ENCODE measurements around the gene SUPT6H.
"Not testable (repeated sequence)": the region's sequence is repeated elsewhere in the genome, so short reads cannot be mapped to it uniquely, and the experiment has no call there.

Gene SUPT6H

DNA sequence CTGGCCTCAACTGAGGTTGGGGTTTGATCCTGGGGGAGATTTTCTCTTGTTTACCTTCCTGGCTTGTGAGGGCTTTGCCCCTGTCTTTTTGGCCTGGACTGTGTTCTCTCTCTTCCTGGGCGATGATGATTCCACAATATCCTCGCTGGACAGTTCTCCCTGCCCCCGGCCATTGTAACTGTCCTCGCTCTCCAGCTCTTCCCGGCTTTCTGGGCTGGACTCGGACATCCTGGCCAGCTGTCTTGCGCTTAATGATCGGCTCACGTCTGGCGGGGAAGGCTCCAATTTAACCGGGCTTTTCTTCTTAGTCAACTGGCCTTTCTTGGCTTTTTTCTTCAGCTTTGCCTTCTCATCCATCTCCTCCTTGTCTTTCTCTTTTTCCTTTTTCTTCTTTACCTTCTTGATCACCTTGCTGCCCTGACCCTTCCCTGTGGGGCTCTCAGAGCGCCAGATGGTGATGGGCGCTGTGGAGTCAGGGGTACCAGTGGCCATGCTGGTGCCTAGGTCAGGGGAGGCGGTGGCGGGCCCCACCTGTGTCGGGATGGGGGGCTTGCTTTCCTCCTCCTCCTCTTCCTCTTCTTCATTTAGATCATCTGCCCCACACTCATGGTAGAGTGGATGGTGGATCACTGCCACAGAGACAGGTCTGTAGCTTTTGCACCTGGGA lies 41.7 kb downstream of the SUPT6H start:
- no peak for DNase-seq

DNA sequence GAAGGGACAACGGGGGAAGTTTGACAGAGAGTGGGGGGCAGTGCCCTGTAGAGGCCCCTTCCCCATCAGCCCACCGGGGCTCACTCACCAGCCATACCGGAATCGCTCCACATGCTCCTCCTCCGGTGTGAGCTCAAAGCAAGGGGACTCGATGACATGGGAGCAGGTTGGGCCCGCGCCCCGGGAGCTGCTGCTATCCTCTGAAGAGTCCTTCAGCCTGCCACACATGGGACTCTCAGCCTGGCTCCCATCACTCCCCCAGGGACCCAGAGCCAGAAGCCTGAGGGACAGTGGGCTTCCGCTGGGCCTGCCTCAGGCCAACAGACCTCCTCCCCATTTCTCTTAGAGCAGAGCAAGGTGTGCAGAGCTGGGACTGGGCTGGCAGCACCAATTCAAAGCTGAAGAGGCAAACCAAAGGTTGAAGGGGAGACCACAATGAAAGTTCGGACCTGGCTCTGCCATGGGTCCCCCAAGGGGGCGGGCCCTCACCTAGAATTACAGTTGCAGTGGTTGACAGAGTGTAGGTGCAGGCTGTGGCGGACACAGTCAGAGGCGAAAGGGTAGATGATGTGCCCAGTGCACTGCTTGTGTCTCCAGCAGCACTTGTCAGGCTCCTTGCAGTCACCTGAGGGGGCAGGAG lies 42.3 kb downstream of the SUPT6H start:
- DNase-seq: no peak

DNA sequence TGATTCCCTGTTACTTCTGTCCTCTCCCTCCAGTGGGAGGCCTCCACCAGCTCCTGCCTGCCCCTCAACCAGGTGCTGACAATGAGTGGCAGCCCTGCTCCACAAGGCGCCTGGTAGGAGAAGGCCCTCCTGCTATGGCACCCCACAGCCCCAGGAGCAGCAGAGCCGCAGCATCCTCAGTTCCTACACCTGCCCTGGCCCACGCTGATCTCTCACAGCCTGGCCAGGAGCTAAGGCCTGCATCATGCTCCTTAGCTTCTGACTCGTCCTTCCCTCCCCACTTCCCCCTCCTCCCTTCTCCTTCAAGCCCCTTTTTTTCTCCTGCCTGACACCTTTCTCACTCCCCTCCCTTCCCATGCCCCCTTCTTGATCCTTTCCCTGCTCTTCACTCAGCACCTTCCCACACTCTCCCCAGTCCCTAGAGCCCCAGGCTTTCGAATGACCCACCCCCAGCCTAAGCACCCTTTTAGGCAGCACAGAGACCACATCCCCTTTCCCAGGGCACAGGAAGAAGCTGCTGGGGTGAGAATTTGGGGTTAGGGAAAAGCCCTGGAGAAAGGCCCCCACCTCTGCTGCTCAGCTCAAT lies 43.2 kb downstream of the SUPT6H start:
- DNase-seq: no peak

DNA sequence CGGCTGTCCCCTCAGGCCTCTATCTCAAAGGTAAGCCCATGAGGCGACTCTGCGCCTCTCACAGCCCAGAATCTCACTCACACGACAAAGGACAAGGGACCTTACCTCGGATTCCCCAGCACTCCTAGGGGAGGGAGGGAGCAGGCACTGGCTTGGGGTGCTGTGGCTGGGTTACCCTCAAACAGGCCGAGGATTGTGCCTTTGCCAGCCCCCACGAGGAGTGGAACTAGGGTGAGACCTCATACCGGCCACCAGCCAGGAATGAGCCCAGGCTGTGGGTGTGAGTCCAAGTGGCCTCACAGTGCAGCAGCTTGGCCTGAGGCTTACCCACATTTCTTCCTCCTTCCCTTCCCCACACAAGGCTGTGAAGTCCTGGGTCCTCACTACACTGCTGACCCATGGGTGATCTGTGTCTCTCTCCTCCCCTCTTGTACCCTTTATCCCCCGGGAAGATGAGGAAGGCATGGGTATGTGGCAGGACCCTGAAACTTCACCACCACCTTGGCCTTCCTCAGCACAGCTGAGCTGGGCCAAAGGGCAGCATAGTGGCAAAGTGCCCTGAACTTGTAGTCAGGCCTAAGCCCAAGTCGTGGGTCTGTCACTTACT lies 43.8 kb downstream of the SUPT6H start:
- no peak for DNase-seq

DNA sequence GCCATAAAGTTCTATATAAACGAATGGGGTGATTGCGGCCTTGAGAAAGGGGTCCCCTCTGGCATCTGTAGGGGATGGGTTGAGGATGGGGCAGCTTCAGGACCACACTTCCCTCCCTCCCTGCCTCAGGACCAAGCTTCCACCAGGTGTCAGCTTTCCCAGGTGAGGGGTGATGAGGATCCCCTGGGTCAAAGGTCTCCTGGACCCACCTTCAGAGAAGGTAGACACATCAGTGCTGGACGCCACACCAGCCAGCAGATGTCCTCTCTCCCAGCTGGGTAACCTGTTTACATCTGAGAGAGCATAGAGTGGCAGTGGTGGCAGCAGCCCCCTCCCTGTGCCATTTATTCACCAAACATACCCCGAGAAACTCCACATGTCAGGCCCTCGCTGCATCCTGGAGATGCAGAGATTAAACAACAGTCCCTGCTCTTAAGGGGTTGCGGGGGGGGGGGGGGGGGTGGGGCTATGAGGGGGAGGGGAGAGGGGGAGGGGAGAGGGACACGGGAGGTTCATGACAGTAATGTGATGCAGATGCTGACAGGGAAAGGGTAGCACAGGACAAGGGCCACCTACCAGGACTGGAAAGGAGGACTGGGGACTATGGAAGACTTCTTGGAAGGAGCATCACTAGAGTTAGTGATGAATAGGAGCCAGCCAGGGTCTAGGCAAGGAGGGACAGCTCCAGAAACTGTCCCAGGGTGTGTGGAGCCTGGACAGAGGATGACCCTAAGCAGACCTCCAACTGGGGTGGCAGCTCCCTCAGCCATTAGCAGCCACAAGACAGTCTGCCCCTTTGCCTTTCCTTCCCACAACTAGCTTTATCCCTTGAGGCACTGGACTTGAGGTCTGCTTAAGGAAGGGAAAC lies 44.7 kb downstream of the SUPT6H start:
- DNase-seq: no peak

DNA sequence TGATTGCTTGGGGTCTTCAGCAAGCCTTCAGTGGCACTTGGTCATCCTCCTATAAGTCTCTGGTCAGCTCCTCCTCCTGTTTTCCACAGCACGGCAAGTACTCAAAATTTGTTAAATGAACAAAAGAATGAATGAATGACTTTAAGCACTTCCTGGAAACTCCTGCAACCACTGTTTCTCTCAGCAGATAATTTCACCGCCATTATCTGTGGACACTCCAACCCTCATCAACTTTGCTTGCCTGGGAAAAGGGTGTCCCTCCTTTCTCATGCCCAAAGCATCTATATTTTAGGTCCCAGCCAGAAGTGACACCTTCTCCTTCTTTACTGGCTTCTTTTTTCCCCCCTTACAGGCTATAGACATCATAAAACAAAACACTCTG lies 45.3 kb downstream of the SUPT6H start:
- no peak for DNase-seq

DNA sequence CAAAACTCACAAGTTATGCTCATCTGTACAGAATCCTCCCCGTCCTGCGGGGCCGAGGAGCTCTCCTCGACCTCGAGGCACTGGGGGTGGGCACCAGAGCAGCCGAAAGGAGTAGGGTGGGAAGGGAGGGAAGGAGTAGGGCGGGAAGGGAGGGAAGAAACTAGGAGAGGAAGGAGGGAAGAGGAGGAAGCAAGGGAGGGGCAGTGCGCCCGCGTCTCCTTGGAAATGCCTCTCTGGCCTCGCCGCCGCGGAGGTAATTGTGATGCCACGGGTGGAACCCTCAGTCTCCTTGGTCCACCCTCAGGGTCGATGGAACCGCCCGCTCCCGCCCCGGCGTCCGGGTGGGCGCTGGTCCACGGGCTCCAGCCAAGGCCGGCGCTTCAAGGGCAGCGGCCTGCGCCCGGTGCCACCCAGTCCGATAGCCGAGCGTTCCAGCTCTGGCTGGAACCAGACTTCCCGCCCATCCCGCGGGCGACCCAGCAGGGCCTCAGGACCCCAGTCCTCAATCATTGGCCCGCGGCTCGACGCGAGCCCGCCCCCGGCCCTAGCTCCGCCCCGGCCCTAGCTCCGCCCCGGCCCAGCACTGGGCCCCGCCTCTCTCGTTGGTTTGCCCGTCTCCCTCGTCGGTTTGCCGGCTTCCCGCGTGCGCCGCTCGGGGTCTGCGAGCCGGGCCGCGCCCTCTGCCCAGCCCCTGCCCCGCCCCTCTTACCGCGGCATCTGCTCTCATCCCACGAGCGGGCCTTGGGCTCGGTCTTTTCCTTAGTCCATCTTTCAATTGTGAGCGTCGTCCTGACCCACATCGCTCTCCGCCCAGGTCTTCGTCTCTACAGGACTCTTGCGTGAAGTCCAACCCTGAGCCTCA lies 49.1 kb downstream of the SUPT6H start:
- peak; percentile 89 to 93 for DNase-seq

DNA sequence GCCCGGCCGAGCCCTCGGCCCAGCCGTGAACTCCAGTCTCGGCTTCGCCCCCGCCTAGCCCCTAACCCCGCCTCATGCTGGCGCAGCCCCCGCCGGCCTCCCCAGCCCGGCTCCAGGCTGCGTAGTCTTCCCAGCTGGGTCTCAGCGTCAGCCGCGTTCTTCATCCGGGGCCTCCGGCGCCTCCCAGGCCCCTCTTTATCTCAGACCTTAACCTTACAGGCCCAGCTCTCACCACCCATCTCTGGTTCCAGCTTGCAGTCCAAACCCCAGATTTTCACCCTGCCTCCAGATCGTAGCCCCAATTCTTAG lies 49.7 kb downstream of the SUPT6H start, which contains the start of gene PROCA1:
PROCA1 (minus strand) TSS at position 166 of the 309 bp plus-strand sequence. CDS start 228 bp downstream, outside the sequence.
- DNase-seq: peak in 1 of 2 donors; percentile 38

DNA sequence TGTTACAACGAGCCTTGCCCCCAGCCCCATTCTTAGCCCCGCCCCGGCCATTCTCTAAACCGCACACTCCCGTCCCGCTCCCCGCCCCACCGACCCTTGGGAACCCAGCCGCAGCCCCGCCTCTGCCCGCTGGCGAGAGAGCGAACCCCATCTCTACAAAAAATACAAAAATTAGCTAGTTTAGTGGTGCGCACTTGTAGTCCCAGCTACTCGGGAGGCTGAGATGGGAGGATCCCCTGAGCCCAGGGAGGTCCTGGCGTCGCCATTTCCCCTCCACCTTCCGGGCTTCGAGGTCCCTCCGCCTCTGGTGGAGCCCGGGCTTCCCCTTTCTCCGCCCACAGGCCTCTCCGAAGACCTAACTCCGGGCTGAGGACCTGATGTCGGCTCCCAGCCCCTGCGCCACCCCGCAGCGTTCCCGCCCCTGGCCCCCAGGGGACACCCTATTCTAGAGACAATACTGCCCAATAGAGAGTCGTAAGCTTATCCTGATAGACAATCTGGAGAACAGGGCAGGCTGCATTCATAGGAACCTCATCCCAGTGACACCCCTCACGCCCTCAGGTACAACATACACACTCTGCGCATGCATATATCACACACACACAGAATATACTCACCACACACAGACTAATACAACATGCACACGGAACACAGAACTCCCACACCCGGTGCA lies 50.2 kb downstream of the SUPT6H start:
- peak; percentile 76 to 77 for DNase-seq

DNA sequence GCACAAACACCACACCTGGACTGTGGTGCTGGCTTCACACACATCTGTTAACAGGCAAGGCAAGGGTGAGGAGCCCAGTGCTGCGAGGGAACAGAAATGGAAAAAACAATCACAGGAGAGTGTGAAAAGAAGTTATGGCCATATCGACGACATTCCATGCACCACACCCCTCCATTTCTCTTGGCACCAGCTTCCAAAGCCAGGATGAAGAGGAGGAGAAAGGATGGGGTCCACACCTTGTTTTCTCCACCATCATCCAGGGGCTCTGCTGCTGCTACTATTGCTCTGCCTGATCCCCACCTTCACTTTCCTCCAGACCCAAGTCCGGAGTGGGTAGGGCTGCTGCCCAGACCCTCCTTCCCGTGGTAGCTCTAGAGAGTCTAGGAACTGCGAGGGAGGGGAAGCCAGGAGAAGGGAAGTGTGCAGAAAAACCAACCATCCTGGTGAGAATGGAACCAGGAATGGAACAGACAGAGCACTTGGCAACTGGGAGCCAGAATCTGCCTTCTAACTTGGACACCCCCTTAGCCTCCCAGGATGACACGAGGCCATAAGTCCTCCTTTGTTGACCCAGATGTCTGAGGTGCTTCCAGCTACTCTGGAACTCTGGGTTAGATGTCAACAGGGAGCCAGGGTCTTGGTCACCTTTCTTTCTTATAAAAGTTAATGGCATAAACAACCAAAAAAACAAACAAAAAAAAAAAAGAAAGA lies 50.9 kb downstream of the SUPT6H start:
- no peak for DNase-seq

DNA sequence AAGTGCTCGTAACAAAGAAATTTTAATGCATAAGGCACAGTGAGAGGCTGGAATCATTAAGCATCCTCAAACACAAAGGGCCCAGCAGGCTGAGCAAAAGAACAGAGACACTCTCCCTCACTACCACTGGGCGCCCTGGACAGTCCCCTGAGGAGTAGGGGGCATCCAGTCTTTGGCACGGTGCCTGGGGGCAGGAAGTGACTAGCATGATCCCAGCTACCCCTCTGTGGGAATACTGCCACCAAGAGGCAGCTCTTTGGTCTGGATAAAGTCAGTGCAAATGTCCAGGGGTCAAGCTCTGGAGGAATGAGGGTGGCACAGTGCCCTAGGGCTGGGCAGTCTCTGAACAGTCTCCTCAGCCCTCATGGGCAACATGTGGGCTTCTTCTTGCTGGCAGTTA lies 52.3 kb downstream of the SUPT6H start:
- DNase-seq: no peak

DNA sequence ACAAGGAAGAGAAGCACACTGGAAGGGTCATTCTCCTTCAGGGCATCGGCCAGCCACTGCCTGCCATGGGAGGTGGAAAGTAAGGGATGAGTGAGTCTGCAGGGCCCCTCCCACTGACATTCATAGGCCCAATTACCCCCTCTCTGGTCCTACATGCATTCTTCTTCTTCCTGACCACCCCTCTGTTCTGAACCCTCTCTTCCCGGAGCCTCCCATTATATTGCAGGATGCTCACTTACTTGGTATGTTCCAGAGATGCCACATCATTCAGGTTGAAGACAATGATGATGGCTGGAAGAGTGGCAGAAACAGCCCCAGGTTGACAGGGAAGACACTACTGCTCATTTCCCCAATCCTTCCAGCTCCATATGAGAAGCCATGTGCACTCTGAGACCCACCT lies 53.2 kb downstream of the SUPT6H start:
- DNase-seq: no peak

DNA sequence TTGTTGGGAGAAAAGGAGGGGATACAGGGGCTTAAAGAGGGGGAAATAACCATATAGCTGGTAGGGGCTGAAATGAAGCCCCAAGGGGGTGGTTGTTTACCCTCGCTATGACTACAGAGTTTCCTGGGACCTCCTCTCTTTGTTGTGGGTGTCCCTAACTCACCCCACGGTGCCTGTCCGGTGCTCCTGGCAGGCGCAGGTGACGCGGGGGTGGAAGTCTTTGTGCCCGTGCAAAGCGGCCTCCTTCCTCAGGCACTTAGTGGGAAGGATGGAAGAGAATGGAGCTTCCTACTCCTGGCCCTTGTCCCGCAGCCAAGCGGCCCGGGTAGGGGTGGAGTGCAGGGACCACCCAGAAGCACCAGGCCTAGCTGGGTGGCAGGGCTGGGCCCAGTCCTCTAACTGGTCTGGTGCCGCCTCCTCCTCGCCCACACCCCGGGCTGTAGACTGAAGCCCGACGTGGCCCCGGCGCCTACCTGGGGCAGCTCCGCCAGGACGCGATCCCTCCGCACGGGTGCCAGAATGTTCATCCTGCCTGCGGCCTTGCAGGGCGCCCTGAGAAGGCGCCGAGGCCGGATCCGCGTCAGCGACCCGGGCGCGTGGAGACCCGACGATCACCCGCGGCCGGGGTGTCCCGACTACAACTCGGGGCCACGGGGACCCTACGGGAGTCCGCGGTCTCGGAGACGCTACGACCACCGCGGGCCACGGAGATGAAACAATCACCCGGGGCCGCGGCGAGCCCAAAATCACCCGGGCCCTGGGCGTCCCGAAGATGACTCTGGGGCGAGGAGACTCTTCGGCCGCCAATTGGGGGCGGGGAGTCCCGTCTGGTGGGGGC lies 55.0 kb downstream of the SUPT6H start:
- no peak for DNase-seq

DNA sequence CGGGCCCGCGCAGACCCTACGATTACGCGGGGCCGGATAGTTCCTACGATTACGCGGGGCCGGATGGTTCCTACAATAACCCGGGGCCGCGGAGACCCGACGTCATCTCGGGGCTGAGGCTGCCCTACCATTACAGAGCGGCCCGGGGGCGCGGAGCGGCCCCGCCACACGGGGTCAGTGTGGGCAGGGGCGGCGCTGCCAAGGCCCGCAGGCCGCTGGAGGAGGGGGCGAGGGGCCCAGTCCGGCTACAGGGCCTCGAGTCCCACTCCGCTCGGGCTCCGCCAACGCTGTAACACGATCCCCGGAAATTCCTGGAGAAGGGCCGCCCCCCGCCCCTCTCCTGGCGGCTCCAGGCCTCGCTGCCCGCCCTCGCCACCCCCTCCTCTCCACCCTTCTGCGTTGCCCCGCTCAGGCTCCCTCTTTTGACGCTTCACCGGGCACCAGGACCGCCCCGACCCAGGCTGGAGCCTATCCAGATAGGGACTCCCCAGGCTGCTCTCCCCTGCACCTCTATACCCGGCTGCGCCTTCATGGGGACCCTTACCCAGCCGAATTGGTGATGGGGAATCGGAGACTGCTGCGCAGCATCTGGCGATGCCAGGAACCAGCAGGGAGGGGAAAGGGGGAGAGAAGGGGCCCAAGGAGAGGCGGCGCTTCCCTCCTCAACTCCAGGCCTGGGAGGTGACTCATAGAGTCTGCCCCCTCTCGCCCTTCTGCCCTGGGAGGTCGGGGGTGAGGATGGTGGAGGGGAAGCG lies 55.8 kb downstream of the SUPT6H start, which contains the start of gene RAB34:
RAB34 (minus strand) TSS at position 291 of the 755 bp plus-strand sequence. CDS start 602 bp downstream, outside the sequence.
- DNase-seq: peak in 1 of 2 donors; percentile 37

DNA sequence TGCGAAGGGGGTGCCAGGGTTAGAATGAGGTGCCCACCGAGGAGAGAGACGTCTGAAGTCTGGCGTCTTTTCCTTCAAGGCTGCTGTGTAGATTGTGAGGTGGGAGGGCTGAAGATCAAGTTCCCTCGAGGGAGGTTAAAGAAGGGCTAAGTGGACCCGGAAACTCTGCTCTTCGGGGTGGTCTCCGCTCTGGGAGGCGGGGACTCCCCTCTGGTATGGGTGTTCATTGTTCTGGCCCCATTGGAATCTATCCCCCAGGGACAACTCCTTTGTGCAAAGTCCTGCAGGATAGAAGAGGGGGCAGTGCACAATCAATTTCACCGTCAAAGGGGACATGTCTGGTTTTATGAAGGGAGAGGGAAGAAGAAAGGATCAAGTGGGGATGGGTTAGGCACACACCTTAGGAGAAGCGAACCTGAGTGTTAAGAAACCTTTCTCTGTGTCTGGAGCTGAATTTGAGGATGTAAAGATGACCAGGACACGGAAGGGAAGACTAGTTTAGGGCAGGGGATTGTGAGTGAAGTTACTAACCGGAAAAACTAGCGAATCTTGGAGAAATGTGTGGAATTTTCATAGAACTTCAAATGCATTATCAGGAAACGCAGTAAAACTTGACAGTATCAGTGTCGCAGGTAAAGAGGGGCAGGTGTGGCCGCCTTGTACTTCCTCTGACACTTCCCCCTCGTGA lies 56.5 kb downstream of the SUPT6H start:
- DNase-seq: no peak

DNA sequence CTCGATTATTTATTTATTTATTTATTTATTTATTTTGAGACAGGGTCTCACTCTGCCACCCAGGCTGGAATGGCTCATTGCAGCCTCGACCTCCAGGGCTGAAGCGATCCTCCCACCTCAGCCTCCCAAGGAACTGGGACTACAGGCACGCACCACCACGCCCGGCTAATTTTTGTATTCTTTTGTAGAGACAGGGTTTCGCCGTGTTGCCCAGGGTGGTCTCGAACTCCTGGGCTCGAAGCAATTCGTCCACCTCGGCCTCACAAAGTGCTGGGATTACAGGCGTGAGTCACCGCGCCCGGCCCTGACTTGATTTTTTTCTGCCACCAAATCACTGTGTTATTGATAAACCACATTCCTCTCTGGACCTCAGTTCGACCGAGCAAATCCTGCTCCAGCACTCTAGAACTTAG lies 57.0 kb downstream of the SUPT6H start:
- DNase-seq: no peak

DNA sequence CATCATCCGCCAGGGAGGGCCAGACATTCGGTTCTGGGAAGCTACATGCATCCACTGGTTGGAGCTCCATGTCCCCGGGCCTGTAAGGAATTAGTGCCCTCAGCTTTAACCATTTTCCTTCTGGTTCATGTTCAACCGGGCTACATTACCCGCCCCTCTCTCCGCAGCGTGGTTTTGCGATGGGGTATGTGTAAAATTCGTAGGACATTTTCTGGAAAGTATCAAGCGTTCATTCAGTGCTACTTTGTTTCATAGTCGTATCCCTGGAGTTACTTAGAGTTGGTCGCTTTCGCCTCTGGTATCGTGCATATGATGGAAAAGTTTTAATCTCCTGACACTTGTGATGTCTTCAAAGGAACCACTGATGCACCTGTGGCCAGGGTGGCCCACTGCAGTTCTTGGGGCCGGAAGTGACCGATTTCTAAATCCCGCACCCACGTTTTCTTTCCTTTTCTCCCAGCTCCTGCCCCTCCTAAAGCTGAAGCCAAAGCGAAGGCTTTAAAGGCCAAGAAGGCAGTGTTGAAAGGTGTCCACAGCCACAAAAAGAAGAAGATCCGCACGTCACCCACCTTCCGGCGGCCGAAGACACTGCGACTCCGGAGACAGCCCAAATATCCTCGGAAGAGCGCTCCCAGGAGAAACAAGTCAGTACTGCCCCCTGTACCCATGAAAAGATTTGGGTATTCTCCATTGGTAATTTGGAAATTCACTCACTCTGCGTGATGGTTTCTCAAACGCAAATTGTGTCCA lies 58.4 kb downstream of the SUPT6H start:
- peak in 1 of 2 donors; percentile 43 for DNase-seq

DNA sequence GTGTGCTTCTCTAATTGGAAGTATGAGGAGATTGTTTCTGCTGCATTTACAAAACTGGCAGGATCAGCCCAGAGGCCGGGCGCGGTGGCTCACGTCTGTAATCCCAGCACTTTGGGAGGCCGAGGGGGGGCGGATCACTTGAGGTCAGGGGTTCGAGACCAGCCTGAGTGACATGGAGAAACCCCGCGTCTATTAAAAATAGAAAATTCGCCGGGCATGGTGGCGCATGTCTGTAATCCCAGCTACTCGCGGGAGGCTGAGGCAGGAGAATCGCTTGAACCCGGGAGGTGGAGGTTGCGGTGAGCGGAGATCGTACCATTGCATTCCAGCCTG lies 59.0 kb downstream of the SUPT6H start:
- DNase-seq: not testable (repeated sequence)
